SJSA1 (cell line): Measurements from ENCODE around the gene THRAP3. TPM values are rescaled to one million over a fixed set of nuclear protein-coding genes. Genes with fewer than 3 reads are reported as not detected.
A peak's percentile ranks its signal among the peaks of the same experiment; 100 is the strongest.

Experiments used
- DNase-seq, 2 experiments: peaks; one replicate each; pipeline ENCODE4 v3.0.0-alpha.2; 2015 to 2020; ENCODE audit warnings: low spot score in 2 of 2, low read depth in 1 of 2
- H3K27ac ChIP-seq: fragments of 250-450 bp; sonication (Bioruptor Pico); 2 replicates; pipeline ENCODE4 v1.5.1; 2020; ENCODE audit warnings: mild to moderate bottlenecking, moderate library complexity
- H3K27me3 ChIP-seq: fragments of 250-450 bp; sonication (Bioruptor Pico); replicated peaks from 2 replicates; pipeline ENCODE4 v1.5.1; 2020; ENCODE audit warnings: mild to moderate bottlenecking, moderate library complexity
- H3K36me3 ChIP-seq: fragments of 250-450 bp; sonication (Bioruptor Pico); 2 replicates; pipeline ENCODE4 v1.5.1; 2020; ENCODE audit warnings: mild to moderate bottlenecking
- H3K4me1 ChIP-seq: fragments of 250-450 bp; sonication (Bioruptor Pico); replicated peaks from 2 replicates; pipeline ENCODE4 v1.6.1; 2021; ENCODE audit warnings: mild to moderate bottlenecking
- H3K4me3 ChIP-seq: fragments of 250-450 bp; sonication (Bioruptor Pico); 2 replicates; pipeline ENCODE4 v1.5.1; 2020; ENCODE audit warnings: mild to moderate bottlenecking
- H3K9me3 ChIP-seq: fragments of 250-450 bp; sonication (Bioruptor Pico); replicated peaks from 2 replicates; pipeline ENCODE4 v1.5.1; 2020; ENCODE audit warnings: mild to moderate bottlenecking
- total RNA-seq: library from RNA; depleted of rRNA; stranded (reverse); fragments of >200 nt; shearing (Covaris generic); gene quantifications from 2 replicates; pipeline ENCODE4 v1.2.3, GENCODE V29; 2014

THRAP3 gene
- total RNA-seq, 1 experiment from 2014 or later: 66.1 TPM

DNA sequence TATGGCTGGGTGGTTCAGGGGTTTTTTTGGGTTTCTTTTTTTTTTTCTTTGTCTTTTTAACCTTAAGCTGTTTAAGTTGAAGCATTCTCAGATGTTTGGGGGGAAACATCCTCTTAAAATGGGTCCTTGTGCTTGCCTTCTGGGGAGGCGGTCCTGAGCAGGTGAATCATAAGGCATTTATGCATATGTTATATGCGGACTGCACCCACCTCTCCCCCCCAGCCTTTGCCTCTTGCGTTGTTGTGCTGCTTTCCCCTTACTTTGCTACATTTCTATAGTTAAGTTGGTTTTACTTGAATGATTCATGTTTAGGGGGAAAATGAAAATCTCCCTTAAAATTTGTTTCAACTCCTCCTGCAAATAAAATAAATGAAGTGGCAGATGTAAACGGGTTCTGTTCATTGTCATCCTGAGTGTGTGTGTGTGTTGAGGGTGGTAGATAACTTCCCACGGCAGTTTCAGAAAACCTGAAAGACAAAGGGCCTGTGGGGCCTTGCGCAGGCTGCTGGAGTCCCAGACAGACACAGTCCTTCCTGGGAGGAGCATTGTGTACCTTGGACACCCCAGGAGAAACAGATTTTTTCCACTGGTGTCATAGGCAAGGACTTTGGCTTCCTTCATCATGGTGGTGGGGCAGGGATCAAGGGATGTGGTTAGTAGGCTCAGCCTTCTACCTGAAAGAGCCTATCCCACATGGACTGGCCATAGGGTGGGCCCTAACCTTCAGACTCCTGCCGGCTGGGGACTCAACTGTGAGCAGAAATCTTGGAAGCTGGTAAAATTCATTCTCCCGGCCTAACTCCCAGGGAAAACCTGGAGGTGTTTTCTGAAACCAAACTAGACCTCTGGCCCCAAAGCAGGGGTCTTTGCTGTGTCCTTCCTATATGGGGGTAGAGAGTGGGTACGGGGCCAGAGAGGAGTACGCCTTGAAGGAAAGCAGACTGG is 81.0 kb downstream of the THRAP3 start:
- no peaks in the 10 kb centered on the region; the same call in 1 of the 2 replicates for H3K9me3 ChIP-seq
- no peak overlapping the region for H3K4me3 ChIP-seq
- no peaks in the 10 kb centered on the region for H3K27me3 ChIP-seq
- H3K27ac ChIP-seq: no peak overlapping the region
- H3K36me3 ChIP-seq: peaks cover 61% of the 10 kb centered on the region
- no peak for DNase-seq
- peaks cover 19% of the 10 kb centered on the region for H3K4me1 ChIP-seq

DNA sequence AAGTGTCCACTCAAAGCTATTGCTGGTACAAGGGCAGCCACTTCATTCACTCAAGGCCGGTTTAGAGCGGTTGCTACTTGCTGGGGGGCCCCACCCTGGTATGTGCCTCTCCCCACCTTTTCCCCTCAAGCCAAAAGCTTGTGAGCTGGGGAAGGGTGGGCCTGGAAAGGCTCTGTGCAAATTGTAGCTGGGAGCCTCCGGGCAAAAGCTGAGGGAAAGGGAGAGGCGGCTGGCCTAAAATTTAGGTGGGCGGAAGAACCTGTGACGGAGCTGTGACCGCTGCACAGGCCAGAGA is 81.6 kb downstream of the THRAP3 start:
- Histone ChIP-seq H3K27me3 (no peaks in the 10 kb centered on the region), H3K4me3 (no peak overlapping the region), H3K27ac (no peak overlapping the region), H3K4me1 (peaks cover 17% of the 10 kb centered on the region), H3K9me3 (no peaks in the 10 kb centered on the region; the same call in 1 of the 2 replicates), H3K36me3 (peaks cover 54% of the 10 kb centered on the region)
- DNase-seq: no peak

DNA sequence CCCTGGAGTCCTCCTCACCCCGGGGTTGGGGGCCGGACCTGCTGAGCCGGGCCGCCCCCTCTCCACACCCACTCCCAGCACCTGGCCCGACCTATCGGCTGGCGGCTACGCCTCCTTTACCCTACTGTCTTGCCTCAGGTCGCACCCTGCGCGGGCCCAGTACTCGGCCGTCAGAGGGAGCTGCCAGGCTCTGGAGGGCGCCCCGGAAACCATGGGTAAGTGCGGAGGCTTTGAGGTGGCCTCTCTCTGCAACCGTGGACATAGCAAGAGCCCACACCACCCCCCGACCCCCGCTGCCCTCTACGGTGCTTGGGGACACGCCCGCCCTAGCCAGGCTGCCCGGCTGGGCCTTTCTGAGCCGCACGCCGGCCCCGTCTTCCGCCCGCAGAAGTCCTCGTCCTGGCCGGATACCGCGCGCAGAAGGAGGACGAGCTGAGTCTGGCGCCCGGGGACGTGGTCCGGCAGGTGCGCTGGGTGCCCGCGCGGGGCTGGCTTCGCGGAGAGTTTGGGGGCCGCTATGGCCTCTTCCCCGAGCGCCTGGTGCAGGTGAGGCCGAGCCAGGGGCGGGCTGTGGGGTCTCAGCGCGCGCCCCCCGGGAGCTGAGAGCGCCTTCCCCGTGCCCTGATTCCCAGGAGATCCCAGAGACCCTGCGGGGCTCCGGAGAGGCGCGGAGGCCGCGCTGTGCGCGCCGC is 82.1 kb downstream of the THRAP3 start, which contains the start of gene SH3D21:
Gene SH3D21, plus strand, starts transcription at position 159 of the 692 bp plus-strand sequence. Its CDS starts 53 bp downstream, at position 212.
- no peak within 1 kb of the TSS for H3K27ac ChIP-seq
- DNase-seq: no peak
- peaks cover 49% of the 10 kb centered on the region for H3K36me3 ChIP-seq

DNA sequence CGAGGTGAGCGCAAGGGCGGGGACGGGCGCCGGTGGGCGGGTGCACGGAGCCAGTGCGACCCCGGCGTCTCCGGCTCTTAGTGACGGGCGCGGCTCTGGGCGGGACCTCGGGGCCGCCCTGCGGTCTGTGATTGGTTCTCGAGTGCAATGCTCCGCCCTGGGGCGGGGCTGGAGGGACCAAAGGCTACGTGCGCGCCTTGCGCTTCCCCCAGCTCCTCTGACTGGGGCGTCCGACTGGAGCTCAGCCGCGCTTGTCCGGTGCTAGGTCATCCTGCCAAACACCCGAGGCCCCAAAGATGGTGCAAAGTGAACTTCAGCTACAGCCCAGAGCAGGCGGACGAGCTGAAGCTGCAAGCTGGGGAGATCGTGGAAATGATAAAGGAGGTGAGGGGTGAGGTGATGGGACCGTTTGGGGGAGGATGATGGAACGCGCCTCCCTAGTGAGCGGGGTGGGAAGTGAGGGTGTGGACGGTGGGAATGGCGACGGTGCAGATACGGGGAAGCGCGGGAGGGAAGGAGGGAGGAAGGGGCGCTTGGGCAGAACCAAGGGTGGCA is 82.7 kb downstream of the THRAP3 start:
- no peak overlapping the region for H3K27ac ChIP-seq
- peak; percentile 84 to 94 for DNase-seq
- peak overlapping the region; percentile 45 for H3K4me3 ChIP-seq
- H3K27me3 ChIP-seq: no peaks in the 10 kb centered on the region
- no peaks in the 10 kb centered on the region; the same call in 1 of the 2 replicates for H3K9me3 ChIP-seq
- peaks cover 43% of the 10 kb centered on the region for H3K36me3 ChIP-seq
- peaks cover 17% of the 10 kb centered on the region for H3K4me1 ChIP-seq

More for the DNA sequence above, 82.1 kb downstream of the THRAP3 start, which contains the start of gene SH3D21:
- Histone ChIP-seq H3K9me3 (no peaks in the 10 kb centered on the region; the same call in 1 of the 2 replicates), H3K4me1 (peaks cover 17% of the 10 kb centered on the region), H3K4me3 (peak within 1 kb of the TSS; percentile 45), H3K27me3 (no peaks in the 10 kb centered on the region)

DNA sequence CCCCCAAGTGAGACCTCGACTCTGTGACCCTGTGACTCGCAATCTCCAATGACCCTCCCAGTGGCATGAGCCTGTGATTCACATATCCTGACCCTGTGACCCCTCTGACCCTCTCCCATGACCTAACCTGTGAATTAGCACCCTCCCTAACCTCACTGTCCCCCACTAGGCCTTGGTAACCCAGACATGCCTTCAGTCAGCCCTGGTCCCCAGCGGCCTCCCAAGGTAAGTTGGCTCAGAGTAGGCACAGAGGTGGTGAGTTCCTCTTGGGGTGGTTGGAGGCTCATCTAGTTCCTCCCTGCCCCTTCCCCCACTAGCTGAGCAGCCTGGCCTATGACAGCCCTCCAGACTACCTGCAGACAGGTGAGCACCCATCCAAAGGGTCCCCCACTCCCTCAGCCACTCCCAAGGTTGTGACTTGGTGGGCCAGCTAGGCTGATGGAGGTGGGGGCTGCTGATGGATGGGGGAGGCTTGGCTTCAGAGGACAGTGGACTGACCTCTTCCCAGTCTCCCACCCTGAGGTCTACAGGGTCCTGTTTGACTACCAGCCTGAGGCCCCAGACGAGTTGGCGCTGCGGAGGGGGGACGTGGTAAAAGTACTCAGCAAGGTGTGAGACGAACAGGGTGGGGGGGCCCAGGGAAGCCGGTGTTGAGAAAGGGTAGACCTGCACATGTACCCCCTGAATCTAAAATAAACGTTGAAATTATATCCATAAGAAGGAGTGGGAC is 83.5 kb downstream of the THRAP3 start:
- no peak overlapping the region for H3K27ac ChIP-seq

DNA sequence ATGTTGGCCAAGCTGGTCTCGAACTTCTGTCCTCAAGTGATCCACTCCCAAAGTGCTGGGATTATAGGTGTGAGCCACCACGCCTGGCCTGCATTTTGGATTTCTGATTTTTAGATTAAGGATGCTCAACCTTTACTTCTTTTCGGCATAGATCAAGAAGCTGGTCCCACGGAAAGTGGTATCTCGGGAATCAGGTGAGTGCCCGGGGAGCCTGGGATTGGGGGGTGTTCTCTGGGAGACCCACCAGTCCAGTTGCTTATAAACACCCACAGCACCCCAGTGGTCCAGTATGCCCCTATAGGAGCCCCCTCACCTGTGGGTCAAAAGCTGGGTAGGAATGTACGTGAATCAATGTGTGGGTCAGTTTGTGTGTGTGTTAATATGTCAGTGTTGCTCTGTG is 85.2 kb downstream of the THRAP3 start:
- no peaks in the 10 kb centered on the region; the same call in 1 of the 2 replicates for H3K9me3 ChIP-seq
- H3K27me3 ChIP-seq: no peaks in the 10 kb centered on the region
- peaks cover 24% of the 10 kb centered on the region for H3K36me3 ChIP-seq
- no peak overlapping the region for H3K4me3 ChIP-seq
- no peak for DNase-seq
- H3K4me1 ChIP-seq: peaks cover 17% of the 10 kb centered on the region
- H3K27ac ChIP-seq: no peak overlapping the region

More for the DNA sequence above, 83.5 kb downstream of the THRAP3 start:
- Histone ChIP-seq H3K36me3 (peaks cover 35% of the 10 kb centered on the region), H3K4me3 (peak overlapping the region; percentile 45), H3K27me3 (no peaks in the 10 kb centered on the region), H3K4me1 (peaks cover 17% of the 10 kb centered on the region), H3K9me3 (no peaks in the 10 kb centered on the region; the same call in 1 of the 2 replicates)
- no peak for DNase-seq

DNA sequence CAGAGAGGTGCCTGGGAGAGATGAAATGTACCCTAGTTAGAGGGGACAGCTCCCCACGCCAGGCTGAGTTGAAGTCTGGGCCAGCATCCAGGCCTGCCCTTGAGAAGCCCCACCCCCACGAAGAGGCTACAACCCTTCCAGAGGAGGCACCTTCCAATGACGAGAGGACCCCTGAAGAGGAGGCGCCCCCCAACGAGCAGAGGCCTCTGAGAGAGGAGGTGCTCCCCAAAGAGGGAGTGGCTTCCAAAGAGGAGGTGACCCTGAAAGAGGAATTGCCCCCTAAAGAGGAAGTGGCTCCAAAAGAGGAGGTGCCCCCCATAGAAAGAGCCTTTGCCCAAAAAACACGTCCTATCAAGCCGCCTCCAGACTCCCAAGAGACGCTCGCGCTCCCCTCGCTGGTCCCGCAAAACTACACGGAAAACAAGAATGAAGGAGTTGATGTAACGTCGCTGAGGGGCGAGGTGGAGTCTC is 96.1 kb downstream of the THRAP3 start:
- H3K4me1 ChIP-seq: peaks cover 40% of the 10 kb centered on the region
- H3K9me3 ChIP-seq: peaks cover 4% of the 10 kb centered on the region
- no peak for DNase-seq
- H3K36me3 ChIP-seq: peaks cover 31% of the 10 kb centered on the region
- no peak overlapping the region for H3K4me3 ChIP-seq
- H3K27ac ChIP-seq: peak overlapping the region; percentile 41
- no peaks in the 10 kb centered on the region for H3K27me3 ChIP-seq

DNA sequence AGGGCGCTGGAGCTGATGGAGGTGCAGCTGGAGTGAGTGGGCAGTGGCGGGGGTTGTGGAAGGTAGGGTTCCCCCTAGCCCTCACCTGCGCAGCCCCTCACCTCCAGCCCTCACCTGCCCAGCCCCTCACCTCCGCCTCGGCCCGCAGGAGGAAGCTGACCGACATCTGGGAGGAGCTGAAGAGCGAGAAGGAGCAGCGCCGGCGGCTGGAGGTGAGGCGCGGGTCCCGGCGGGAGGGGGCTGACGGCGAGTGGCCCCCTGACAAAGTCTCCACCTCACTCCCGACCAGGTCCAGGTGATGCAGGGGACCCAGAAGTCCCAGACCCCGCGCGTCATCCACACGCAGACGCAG is 96.5 kb downstream of the THRAP3 start:
- peak overlapping the region; percentile 9; the same call in 1 of the 2 replicates for H3K4me3 ChIP-seq
- peaks cover 29% of the 10 kb centered on the region for H3K36me3 ChIP-seq
- H3K27ac ChIP-seq: peak overlapping the region; percentile 41
- peaks cover 4% of the 10 kb centered on the region for H3K9me3 ChIP-seq
- no peaks in the 10 kb centered on the region for H3K27me3 ChIP-seq
- H3K4me1 ChIP-seq: peaks cover 40% of the 10 kb centered on the region
- DNase-seq: no peak

DNA sequence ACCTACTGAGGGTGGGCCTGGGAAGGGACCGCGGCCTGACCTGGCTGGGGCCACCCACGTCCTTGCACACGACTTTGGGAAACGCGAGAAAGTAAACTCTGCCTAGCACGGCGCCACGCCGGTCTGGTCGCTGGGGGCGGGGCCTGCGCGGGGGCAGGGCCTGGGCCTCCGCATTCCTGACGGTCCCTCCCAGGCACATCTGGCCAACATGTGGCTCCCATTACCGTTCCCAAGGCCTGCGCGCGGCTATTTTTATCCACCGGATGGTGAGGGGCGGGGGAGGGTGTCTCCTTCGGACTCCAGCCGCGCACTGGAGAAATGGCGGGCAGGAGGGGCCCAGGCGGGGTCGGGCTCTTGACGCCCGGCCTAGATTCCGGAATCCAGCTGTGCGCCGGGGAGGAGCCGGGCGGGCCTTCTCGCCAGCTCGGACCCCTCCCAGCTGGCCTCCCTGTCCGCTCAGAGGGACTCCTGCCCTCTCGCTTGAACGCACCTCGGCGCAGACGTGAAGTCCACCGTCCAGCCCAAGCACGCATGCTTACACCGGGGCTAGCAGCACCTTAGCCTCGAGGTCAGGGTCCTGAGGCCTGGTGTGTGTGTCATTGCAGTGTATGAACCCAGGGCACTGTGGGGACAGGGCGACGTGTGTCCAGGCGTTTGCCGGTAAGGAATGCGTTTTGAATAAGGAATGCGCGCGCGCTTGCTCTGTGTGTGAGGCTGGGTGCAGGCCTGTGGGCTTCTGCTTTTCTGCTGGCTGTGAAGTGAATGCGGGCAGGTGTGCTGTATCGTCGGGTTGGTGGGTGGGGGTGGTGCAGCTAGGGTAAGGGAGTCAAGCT is 97.1 kb downstream of the THRAP3 start:
- H3K27ac ChIP-seq: peak overlapping the region; percentile 41
- peaks cover 40% of the 10 kb centered on the region for H3K4me1 ChIP-seq
- peak; percentile 90 to 93 for DNase-seq
- no peaks in the 10 kb centered on the region for H3K27me3 ChIP-seq
- H3K9me3 ChIP-seq: peaks cover 4% of the 10 kb centered on the region
- H3K4me3 ChIP-seq: peak overlapping the region; percentile 9
- peaks cover 28% of the 10 kb centered on the region for H3K36me3 ChIP-seq

DNA sequence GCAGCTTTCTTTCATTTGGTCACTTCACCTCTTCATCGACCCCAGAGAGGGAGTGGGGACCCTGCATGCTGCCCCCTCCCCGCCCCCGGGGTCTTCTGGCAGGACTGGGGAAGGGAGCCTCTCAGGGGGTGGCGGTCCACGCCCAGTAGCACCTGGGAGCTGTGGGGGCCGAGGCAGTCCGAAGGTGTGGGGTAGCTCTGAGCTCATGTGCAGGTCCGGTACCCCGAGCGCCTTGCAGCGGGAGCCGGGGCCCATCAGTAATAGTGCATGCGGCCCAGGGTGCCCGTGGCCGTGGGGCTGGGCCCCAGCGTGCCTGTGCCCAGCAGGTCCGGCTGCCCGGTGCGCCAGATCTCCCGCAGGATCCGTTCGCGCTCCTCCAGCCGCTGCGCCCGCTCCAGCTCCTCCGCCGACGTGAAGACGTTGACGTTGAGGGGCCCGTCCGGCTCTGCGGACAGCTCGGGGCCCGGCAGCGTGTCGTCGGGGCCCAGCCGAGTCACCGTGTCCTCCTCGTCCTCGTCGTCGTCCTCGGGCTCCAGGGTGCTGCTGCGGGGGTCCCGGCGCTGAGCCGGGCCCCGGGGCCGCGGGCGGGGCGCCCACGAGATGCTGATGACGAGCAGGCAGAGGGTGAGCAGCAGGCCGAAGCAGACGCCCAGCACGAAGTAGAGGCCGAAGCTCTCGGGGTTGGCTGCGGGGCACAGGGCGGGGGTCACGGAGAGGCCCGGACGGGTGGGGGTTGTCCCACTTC is 98.0 kb downstream of the THRAP3 start:
- peaks cover 4% of the 10 kb centered on the region for H3K9me3 ChIP-seq
- H3K4me3 ChIP-seq: peak overlapping the region; percentile 98
- H3K27me3 ChIP-seq: no peaks in the 10 kb centered on the region
- no peak for DNase-seq
- peaks cover 42% of the 10 kb centered on the region for H3K4me1 ChIP-seq
- no peak overlapping the region for H3K27ac ChIP-seq
- peaks cover 28% of the 10 kb centered on the region for H3K36me3 ChIP-seq

DNA sequence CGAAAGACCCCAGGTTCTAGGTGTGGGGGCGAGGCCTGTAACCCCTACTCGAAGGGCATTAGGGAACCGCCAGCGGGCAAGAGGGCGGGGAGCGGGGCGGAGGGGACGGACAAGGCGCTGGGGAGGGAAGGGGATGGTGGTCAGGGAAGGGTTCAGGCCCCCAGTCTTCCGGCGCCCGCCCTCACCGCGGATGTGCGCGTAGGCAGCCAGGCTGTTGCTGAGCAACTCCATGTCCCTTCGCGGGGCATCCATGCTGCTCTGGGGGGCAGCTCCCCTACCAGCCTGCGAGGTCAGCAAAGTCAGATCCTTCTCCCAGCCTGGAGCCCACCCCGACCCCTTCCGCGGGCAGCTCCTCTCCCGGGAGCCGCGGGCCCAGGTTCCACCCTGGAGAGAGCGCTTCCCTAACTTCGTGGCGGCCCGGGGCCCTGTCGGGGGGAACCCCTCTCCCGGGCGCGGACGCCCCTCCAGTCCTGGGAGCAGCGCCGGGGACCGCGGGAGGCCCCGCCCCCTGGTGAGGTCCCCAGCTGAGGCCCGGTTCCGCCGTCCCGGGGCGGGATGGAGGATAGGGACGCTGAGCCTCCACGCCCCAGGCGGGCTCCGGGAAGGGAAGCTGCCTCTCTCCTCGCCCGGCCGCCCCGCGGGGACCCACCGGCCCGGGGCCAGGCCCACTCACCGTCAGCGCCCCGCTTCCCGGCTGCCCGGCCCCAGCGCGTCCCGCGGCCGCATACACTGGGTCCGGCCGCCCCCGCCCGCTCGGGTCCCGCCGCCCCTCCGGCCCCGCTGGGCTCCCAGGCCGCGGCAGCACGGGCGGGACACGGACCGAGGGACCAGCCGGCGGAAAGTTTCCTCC is 98.8 kb downstream of the THRAP3 start:
- DNase-seq: peak; percentile 66 to 70
- peaks cover 4% of the 10 kb centered on the region for H3K9me3 ChIP-seq
- H3K36me3 ChIP-seq: peaks cover 28% of the 10 kb centered on the region
- H3K4me1 ChIP-seq: peaks cover 48% of the 10 kb centered on the region
- peak overlapping the region; percentile 98 for H3K4me3 ChIP-seq
- no peaks in the 10 kb centered on the region for H3K27me3 ChIP-seq
- peak overlapping the region; percentile 66 for H3K27ac ChIP-seq
